Nephron progenitor cell (in vitro differentiated cells): ENCODE results near the gene DLD.

Experiments
- DNase-seq: peaks from one replicate; pipeline ENCODE4 v3.0.0; 2021
- H3K27ac Mint-ChIP-seq: 2 replicates; pipeline ENCODE4 v1.8.0; 2021; ENCODE audit warnings: mild to moderate bottlenecking, moderate library complexity, mixed read lengths
- H3K27me3 Mint-ChIP-seq: 2 replicates; pipeline ENCODE4 v1.8.0; 2021; ENCODE audit warnings: mild to moderate bottlenecking, low read depth, mixed read lengths; ENCODE audit not compliant: poor library complexity
- H3K36me3 Mint-ChIP-seq: 2 replicates; pipeline ENCODE4 v1.8.0; 2021; ENCODE audit warnings: low read depth, mixed read lengths
- H3K4me1 Mint-ChIP-seq: 2 replicates; pipeline ENCODE4 v1.8.0; 2021; ENCODE audit warnings: mixed read lengths
- H3K4me3 Mint-ChIP-seq: 2 replicates; pipeline ENCODE4 v1.8.0; 2021; ENCODE audit warnings: mild to moderate bottlenecking, moderate library complexity, mixed read lengths
- H3K9me3 Mint-ChIP-seq: 2 replicates; pipeline ENCODE4 v1.8.0; 2021; ENCODE audit warnings: mild to moderate bottlenecking, moderate library complexity, mixed read lengths
- CTCF ChIP-seq: fragments of 200-600 bp; sonication (generic); IDR thresholded peaks from 2 replicates; pipeline ENCODE4 v1.5.0; 2021; ENCODE audit warnings: antibody characterized with exemption

DLD gene

GRCh38 chr7:107850216-107850615, 40.8 kb upstream of the DLD start:
- Mint-ChIP-seq H3K27me3 (peaks cover 16% of the 10 kb centered on the region), H3K4me1 (no peaks in the 10 kb centered on the region), H3K4me3 (no peak overlapping the region), H3K27ac (no peak overlapping the region), H3K36me3 (no peaks in the 10 kb centered on the region), H3K9me3 (peaks cover 14% of the 10 kb centered on the region)
- no peak for DNase-seq
- no peak for TF ChIP-seq CTCF

- Mint-ChIP-seq H3K36me3 (no peaks in the 10 kb centered on the region), H3K4me3 (no peak overlapping the region), H3K27ac (no peak overlapping the region), H3K4me1 (no peaks in the 10 kb centered on the region), H3K27me3 (peaks cover 20% of the 10 kb centered on the region), H3K9me3 (peaks cover 14% of the 10 kb centered on the region)
- no peak for TF ChIP-seq CTCF
- no peak for DNase-seq
Observed at GRCh38 chr7:107850643-107851042, 40.3 kb upstream of the DLD start.

GRCh38 chr7:107854454-107854853, 36.5 kb upstream of the DLD start:
- Mint-ChIP-seq H3K4me3 (no peak overlapping the region), H3K27ac (no peak overlapping the region), H3K27me3 (peaks cover 26% of the 10 kb centered on the region), H3K36me3 (no peaks in the 10 kb centered on the region), H3K9me3 (peaks cover under 1% of the 10 kb centered on the region), H3K4me1 (no peaks in the 10 kb centered on the region)
- DNase-seq: no peak
- TF ChIP-seq CTCF: no peak

GRCh38 chr7:107854989-107855388, 36.0 kb upstream of the DLD start:
- Mint-ChIP-seq H3K27me3 (peaks cover 26% of the 10 kb centered on the region), H3K9me3 (no peaks in the 10 kb centered on the region), H3K36me3 (no peaks in the 10 kb centered on the region), H3K4me1 (no peaks in the 10 kb centered on the region), H3K27ac (peak overlapping the region; percentile 7), H3K4me3 (no peak overlapping the region)
- TF ChIP-seq CTCF: no peak
- DNase-seq: no peak

- Mint-ChIP-seq H3K4me3 (no peak overlapping the region), H3K27ac (no peak overlapping the region), H3K27me3 (peaks cover 29% of the 10 kb centered on the region), H3K9me3 (no peaks in the 10 kb centered on the region), H3K4me1 (peaks cover 4% of the 10 kb centered on the region), H3K36me3 (no peaks in the 10 kb centered on the region)
- DNase-seq: no peak
- no peak for TF ChIP-seq CTCF
Observed at GRCh38 chr7:107856806-107857540, 34.0 kb upstream of the DLD start.

- H3K27ac Mint-ChIP-seq: no peak overlapping the region
- no peaks in the 10 kb centered on the region for H3K9me3 Mint-ChIP-seq
- H3K27me3 Mint-ChIP-seq: peaks cover 30% of the 10 kb centered on the region
- no peak overlapping the region for H3K4me3 Mint-ChIP-seq
- DNase-seq: no peak
- peaks cover 4% of the 10 kb centered on the region for H3K4me1 Mint-ChIP-seq
- H3K36me3 Mint-ChIP-seq: no peaks in the 10 kb centered on the region
- TF ChIP-seq CTCF: no peak
Observed at GRCh38 chr7:107857541-107857912, 33.5 kb upstream of the DLD start.
